HG02642 (cell line): ENCODE results near the gene SLC10A3.

ENCODE experiments used
- ATAC-seq: cut with Tn5 transposase; IDR thresholded peaks from one replicate; pipeline ENCODE4 v1.9.1; 2021; ENCODE audit warnings: mild to moderate bottlenecking; ENCODE audit not compliant: unreplicated experiment, poor library complexity

Gene SLC10A3, protein sequence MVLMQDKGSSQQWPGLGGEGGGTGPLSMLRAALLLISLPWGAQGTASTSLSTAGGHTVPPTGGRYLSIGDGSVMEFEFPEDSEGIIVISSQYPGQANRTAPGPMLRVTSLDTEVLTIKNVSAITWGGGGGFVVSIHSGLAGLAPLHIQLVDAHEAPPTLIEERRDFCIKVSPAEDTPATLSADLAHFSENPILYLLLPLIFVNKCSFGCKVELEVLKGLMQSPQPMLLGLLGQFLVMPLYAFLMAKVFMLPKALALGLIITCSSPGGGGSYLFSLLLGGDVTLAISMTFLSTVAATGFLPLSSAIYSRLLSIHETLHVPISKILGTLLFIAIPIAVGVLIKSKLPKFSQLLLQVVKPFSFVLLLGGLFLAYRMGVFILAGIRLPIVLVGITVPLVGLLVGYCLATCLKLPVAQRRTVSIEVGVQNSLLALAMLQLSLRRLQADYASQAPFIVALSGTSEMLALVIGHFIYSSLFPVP

GRCh38 chrX:154490414-154491083, at the start of gene SLC10A3:
TSS of gene SLC10A3 (minus strand) at chrX:154490629. CDS start at chrX:154488940, 1,689 bp downstream.
- peak; percentile 80 for ATAC-seq

DNA sequence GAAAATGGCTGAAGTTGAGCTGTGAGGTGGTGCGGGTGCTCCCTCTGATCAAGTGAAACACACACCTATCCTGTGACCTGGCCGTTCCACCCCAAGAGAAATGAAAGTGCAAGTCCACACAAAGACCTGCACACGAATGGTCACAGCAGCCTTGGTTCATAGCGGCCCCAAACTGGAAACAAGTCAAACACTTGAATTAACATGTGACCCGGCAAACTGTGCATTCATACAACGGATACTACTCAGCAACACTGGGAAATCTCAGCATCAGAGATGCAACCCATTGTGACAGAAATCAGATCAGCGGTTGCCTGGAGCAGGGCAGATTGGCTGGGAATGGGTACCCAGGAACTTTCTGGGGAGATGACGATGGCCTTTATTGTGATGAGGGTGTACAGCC, 48.6 kb upstream of the SLC10A3 start:
- ATAC-seq = no peak

DNA sequence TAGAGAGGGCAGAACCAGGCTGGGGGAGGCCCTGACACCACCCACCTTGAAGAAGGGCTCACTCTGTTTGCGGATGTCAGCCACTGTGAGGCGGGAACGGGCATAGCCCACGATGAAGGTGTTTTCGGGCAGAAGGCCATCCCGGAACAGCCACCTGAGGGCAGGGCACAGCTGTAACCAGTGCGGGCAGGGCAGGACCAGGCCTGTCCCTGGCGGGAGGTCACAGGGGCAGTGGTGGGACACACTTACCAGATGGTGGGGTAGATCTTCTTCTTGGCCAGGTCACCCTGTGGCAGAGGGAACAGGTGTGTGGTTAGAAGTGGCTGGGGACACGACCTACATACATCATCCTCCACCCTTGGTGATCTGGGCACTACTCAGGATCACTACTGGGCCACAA, 45.5 kb upstream of the SLC10A3 start:
- ATAC-seq = no peak

- ATAC-seq = peak; percentile 90
These were observed 44.3 kb upstream of the SLC10A3 start for GRCh38 chrX:154534526-154535322.

GRCh38 chrX:154532690-154533089, 42.3 kb upstream of the SLC10A3 start:
- ATAC-seq = no peak

DNA sequence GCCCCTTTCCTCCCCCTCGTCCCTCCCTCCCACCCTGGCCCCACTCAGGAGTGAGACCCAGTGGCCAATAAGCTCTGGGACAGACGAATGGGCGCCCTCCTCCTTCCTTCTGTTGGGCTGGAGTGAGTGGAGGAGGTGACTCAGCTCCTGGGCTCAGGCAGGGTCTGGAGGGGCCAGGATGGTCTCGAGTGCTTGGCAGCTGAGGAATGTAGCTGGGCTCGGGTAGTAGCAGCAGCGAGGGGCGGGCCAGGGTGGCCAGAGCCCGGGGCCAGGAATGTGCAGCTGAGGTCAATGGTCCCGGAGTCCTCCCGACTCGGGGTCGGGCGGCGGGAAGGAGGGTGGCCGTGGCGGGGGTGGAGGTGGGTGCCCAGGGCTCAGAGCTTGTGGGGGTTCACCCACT, 41.2 kb upstream of the SLC10A3 start:
- ATAC-seq = no peak

DNA sequence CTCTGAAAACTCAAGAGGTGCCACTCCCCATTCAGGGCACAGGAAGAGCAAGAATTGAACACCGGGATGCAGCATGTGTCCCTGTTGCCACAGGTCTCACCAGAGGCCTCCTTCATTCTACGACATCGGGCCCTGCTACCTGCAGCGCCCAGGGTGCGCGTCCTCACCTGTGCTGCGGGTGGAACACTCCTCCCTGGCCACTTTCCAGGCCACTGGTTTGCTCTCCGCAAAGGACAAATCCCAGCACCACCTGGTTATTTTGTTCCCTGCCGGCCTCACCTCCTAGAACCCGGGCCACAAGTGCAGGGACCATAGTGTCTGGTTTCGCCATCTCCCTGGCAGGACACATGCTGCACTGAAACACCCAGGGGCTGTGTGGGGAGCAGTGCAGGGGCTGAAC, 39.9 kb upstream of the SLC10A3 start:
- ATAC-seq = no peak

- no peak for ATAC-seq
These were observed 38.8 kb upstream of the SLC10A3 start for GRCh38 chrX:154529206-154529612.

- peak; percentile 74 for ATAC-seq
These were observed 36.7 kb upstream of the SLC10A3 start for GRCh38 chrX:154526901-154527675.

DNA sequence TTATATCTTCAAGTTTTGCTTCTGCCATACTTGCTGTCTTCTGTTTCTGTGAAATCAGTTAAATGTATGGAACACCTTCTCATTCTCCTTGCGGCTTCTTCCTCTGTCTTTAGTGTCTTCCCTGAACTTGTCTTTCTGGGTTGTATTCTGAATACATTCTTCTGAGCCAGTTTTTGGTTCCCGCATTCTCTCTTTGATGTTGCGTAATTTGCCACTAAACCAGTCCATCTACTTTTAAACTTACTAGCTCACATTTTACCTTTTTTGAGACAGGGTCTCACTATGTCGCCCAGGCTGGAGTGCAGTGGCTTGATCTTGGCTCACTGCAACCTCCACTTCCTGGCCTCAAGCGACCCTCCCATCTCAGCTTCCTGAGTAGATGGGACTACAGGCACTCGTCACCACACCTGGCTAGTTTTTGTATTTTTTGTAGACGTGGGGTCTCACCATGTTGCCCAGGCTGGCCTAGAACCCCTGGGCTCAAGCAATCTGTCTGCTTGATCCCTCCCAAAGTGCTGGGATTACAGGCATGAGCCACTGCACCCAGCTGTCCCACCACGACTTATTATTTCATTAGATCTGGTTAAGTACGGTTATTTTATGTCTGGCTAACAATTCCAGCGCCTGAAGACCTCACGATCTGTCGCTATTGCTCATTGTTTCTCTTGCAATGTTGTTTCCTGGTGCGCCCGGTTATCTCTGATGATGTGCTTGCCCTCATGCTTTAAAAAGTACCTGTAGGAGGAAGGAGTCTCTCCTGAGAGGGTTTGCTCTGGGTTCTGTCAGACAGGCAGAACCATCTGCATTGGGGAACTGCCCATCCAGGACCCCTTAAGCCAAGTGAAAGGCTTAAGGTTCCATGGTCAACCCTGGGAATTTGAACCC, 35.4 kb upstream of the SLC10A3 start:
- ATAC-seq = no peak

- ATAC-seq = no peak
These were observed 29.0 kb upstream of the SLC10A3 start for GRCh38 chrX:154519389-154519788.

DNA sequence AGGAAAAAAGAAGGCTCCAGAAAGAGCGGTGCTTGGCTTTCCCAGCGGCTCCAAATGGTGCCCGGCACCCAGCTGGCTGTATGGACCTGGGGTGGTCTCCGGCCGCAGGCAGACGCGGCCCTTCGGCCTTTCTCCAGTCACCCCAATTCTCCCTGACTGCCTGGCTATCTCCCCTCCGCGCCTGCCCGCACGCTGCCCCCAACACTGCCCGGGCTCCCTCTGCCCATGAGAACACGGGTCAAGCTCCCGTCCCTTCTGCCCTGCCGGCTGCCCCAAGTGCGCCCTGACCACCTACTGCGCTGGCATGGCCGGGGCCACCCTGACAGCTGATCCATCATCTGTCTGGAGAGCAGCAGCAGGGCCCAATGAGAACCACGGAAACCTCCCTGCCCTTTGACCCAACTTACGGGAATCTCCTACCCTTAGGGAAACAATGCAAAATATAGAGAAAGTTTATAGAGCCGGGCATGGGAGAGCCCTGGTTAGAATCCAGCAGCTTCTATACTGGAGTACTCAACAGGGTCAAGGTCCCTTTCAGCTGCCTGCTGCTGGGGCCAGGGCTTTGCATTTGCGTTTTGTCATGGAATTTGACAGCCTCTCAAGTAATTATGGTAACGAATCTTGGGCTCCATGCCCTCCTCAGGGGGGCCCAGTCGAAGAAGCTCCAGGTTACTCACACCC, 26.8 kb upstream of the SLC10A3 start:
- no peak for ATAC-seq

DNA sequence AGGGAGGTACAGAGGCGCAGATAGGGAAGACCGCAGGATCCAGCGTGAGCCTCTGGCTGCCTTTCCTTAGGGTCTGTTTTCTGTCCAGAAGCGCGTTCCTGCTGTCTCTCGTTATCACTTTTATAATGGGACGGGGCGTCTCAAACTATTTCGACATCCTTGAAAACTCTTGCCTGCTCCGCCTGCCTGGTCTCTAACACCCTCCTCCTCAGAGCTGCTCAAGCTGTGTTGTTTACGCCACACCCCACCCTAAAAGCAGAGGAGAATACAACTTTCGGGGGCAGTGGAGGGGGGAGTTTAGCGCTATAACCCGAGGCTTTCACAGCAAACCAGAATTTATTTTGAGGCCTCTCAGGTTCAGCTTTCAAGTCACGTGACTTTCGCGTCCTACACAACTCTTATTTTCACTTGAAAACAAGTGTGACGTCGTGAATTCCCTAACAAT, 26.2 kb upstream of the SLC10A3 start:
- no peak for ATAC-seq

DNA sequence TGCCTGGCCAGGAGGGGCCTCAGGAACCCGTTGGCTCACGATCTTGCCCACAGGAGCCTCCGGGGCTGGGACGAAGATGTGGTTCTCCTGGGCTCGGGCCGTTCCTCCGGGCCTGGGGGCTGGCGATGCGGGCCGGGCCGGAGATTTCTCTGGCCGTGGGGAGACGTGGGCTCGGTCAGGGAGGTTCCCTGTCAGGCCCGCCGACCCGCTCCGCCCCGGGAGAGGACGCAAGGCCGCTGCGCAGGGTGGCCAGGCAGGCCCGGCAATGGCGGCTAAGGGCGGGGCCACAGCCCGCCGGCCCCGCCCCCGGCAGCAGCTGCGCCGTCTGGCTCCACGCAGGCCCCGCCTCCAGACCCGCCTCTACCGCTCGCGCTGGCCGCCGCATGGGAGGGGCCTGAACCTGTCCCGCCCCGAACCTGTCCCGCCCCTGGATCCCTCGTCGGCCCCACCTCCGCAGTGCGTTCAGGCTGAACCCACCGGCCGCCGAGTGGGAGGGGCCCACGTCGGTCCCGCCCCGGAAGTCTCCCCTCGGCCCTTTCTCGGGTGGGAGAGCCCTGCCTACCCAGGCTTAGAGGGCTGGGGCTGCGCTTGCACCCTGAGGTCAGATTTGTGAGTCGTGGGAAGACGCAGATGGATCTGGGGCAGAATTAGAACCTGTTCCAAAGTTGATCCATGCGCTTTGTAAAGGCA, 25.7 kb upstream of the SLC10A3 start, which contains the start of gene FAM3A:
Gene FAM3A (minus strand): TSS at position 267 of the 690 bp plus-strand sequence. CDS start 460 bp downstream, outside the sequence.
- ATAC-seq = peak; percentile 96

GRCh38 chrX:154515090-154515965, 24.9 kb upstream of the SLC10A3 start:
- ATAC-seq = no peak

DNA sequence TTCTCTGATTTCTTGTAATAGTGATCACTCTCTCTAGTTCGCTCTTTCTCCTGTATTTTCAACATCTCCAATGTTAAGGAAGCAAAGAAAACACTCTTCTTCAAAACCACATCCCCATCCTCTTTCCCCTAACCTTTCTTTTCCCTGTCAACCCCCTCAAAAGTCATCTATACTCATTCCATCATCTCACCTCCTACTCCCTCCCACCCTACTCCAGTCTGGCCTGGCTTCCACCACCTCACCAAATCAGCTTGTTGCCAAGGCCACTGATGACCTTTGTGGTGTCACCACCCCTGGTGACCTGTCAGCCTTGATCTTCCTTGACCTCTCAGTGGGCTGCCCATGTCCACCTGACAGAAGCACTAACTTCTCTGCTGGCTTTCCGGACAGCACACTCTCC, 23.3 kb upstream of the SLC10A3 start:
- no peak for ATAC-seq
